Right kidney (tissue), 1 donor: Measurements from ENCODE around the gene RARRES1.

Experiments used
- DNase-seq: peaks from one replicate; pipeline ENCODE4 v3.0.0-alpha.2; 2016

The RARRES1 gene

GRCh38 chr3:158766364-158766763 is 34.1 kb upstream of the RARRES1 start:
- no peak for DNase-seq

DNA sequence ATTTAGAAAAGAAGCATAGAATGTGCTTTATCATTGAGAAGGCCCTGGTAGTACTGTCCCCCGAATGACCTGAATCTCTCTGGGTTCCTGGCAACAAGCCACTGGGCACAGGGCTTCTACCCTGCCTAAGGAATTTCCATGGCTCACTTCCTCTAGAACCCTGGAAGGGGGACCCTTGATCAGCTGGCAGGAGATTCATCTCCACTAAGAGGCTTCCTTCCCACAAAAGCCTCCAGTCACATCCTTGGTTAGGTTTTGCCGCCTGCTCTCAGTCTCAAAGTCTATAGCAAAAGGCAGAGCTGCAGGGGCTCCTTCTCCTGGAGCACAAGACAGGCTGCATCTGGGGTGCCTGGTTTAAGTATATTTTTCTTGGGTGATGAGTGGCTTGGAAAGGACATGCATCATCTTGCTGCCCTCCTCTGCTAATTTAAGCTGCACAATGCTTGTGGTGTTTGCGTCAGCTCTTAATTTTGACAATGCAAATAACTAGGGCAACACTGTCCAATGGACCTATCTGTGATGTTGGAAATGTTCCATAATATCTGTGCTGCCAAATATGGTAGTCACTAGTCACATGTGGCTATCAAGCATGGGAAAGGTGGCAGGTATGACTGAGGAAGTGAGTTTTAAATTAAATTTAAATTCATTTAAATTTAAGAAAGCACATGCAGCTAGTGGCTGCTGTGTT is 33.4 kb upstream of the RARRES1 start:
- DNase-seq, result no peak

DNA sequence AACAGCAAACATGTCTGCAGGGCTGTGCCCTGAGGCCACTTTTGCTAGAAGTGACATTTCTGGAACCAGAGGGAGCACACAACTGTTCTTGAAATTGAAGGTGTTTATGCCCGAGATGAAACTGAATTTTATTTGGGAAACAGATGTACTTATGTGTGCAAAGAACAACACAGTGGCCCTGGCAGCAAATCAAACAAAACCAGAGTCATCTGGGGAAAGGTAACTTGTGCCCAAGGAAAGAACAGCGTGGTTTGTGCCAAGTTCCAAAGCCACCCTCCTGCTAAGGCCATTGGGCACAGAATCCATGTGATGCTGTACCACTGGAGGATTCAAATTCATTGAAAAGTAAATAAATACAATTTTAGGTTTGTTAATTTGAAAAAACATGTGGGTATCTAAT is 31.2 kb upstream of the RARRES1 start:
- DNase-seq, result no peak

- DNase-seq, result no peak
Observed at GRCh38 chr3:158762701-158763100, 30.4 kb upstream of the RARRES1 start.

GRCh38 chr3:158761350-158761749 is 29.1 kb upstream of the RARRES1 start:
- DNase-seq, result no peak

DNA sequence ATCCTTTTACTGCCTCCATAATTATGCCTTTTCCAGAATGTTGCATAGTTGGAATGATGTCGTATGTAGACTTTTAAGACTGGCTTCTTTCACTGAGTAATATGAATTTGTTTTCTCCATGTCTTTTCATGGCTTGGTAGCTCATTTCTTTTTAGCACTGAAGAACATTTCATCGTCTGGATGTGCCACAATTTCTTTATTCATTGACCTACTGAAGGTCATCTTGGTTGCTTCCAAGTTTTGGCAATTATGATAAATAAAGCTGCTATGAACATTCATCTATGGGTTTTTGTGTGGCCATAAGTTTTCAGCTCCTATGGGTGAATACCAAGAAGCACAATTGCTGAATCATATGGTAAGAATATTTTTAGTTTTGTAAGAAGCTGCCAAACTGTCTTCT is 23.2 kb upstream of the RARRES1 start:
- no peak for DNase-seq

DNA sequence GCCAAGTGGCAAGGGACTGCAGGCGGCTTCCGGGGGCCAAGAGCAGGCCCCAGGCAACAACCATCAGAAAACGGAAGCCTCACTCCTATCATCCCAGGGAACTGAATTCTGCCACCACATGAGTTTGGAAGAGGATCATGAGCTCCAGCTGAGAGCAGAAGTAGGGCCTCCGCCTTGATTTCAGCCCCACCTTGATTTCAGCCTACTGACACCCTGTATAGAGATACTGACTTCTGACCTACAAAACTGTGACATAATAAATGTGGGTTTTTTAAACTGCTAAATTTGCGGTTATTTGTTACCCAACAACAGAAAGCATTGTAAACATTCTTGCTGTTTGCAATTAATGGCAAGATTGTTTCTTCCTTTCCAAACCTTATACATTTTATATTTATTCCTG is 21.6 kb upstream of the RARRES1 start:
- no peak for DNase-seq

DNA sequence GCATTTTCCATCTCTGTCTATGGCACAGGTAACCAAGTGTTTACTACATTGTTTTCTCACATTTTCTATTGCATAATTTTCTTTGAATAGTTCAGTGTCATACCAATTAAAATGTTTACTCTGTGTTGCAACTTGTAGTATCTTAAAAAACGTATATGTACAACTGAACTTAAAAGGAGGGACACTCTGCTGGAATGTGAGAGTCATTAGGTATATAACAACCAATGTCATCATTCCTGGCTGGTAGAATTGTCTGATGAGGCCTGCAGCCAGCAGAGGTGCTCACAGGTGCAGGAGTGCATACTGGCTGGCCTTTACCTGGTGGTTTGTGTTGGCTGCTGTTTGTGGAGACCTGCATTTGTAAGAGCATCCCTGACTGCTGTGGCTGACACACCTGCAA is 19.1 kb upstream of the RARRES1 start:
- no peak for DNase-seq

GRCh38 chr3:158750016-158750415 is 17.8 kb upstream of the RARRES1 start:
- DNase-seq, result no peak

- no peak for DNase-seq
Observed at GRCh38 chr3:158749526-158749925, 17.3 kb upstream of the RARRES1 start.

DNA sequence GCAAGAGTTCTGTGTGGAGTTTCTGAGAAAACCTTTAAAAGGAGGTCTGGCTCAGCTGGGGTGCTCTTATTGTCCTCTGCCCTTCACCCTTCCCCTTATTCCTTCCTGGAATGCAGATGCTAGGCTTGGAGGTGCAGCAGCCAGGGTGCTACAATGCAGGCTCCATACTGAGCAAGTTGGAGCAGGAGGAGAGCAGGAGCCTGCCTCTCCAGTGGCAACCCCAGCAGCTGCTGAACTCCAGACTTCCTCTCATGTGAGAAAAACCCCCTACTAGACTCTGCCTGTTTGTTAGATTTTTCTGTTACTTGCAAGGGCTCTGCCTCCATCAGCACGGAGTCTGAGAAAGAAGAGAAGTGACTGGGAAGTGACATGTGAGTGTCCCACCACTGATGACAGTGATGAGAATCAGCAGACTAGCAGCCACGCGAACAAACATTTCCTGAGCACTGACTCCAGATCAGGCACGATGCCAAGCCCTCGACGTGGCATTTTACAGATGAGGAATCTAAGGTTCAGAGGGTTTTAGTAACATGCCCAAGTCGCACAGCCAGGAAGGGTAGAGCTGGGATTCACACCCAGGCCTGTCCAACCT is 16.1 kb upstream of the RARRES1 start:
- no peak for DNase-seq

DNA sequence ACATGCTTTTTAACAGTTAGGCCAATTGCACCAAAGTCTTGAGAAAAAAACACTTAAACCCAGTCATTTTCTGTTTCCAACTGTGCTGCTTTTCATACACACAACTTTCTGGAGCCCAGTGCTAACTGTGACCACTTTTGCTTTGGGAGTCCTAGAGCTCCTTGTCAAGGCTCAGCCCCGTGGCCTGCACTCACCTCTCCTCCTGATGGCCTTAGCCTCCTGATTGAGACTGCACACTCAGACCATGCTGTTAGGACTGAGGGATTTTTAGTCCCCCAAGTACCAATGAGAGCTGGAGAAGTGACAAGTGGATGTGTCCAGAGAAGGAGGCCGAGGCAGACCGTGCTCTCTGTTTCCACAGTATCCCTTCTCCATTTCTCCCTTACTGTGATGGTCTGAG is 15.2 kb upstream of the RARRES1 start:
- DNase-seq, result no peak

DNA sequence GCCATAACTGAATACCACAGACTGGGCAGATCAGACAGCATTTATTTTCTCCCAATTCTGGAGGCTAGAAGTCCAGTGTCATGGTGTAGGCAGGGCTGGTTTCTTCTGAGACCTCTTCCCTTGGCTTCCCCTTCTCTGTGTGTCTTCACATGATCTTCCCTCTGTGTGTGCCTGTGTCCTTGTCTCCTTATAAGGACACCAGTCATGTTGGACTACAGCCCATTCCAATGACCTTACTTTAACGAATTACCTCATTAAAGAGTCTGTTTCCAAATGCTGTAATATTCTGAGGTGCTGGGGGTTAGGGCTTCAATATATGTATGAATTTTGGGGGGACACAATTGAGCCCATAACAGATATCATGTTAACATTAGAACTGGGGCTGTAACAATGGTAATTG is 13.3 kb upstream of the RARRES1 start:
- DNase-seq, result no peak

DNA sequence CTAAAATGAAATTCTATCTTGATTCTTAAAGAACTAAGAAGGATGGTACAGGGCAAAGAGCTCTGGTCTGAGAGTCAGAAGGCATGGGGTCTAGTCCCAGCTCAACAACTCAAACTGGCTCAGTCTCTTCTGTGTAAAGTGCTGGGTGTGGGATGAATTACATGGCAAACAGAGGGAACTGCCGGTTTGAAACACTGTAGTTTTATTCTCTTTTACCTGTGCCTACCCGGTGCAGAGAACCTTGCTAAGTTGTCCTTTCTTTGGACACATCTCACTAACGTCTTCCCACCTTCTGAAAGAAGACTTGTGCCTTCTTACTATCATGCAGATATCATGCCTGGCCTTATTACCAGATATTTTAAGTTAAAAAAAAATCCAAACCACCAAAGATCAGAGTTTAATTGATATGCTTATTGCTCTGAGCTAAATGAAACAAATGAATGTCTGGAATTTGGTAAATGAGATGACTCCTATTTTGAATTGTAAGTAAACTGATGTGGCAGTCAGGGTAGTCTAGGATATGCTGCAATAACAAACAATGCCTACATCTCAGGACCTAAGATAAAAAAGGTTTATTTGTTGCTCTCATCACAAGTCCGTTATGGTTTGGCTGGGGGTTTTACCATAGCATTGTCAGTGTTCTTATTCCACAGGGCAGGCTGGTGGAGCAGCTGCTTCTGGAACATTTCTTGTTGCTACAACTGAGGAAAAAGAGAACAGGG is 12.5 kb upstream of the RARRES1 start:
- no peak for DNase-seq

- DNase-seq, result no peak
Observed at GRCh38 chr3:158743664-158744566, 11.7 kb upstream of the RARRES1 start.

- no peak for DNase-seq
Observed at GRCh38 chr3:158742871-158743663, 10.8 kb upstream of the RARRES1 start.

GRCh38 chr3:158739661-158740060 is 7.4 kb upstream of the RARRES1 start:
- DNase-seq, result no peak

DNA sequence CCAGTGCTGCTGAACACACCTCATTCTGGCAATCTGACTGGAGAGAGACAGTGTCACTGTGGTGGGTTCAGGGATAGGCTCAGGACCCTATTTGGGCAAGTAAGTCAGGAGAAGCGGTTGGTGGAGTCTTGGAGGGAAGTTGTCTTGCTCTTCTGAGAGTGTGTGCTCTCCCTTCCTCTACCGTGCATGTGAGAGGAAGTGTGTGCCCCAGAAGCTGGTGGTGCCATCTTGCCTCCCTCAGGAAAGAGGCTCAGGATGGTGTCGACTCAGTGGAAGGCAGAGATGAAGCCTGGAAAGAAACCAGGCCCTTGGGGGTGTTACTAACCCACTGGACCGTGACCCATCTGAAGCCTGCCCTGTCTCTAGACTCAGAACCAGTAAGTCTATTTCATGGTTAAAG is 6.8 kb upstream of the RARRES1 start:
- DNase-seq, result no peak

GRCh38 chr3:158738653-158739052 is 6.4 kb upstream of the RARRES1 start:
- no peak for DNase-seq

- DNase-seq, result no peak
Observed at GRCh38 chr3:158737976-158738615, 5.8 kb upstream of the RARRES1 start.

DNA sequence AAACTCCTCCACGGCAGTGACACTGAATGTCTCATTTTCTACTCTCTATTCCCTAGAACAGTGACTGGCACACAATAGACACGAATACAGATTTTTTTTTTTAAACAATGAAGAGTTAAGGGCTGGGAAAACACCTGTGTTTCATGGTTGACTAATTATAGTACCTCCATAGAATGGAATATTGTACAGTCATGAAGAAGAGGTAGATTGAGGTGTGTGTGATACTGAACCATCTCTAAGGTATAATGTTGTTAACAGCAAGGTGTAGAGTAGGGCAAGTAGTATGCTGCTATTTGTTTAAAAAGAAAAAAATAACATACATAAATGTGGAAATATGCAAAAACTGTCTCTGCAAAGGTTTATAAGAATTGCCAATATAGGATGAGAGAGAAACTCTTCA is 5.2 kb upstream of the RARRES1 start:
- no peak for DNase-seq
